ENCODE measurements around the gene SDK1. TPM values are rescaled to one million over a fixed set of nuclear protein-coding genes. Genes with fewer than 3 reads are reported as not detected.

The SDK1 gene
- total and polyA plus RNA-seq, 10 of the 15 experiments (the other 5 are each of a cell fraction or from before 2014, with no cell fraction given): 0.14 to 0.33 TPM; not detected in 8

DNA sequence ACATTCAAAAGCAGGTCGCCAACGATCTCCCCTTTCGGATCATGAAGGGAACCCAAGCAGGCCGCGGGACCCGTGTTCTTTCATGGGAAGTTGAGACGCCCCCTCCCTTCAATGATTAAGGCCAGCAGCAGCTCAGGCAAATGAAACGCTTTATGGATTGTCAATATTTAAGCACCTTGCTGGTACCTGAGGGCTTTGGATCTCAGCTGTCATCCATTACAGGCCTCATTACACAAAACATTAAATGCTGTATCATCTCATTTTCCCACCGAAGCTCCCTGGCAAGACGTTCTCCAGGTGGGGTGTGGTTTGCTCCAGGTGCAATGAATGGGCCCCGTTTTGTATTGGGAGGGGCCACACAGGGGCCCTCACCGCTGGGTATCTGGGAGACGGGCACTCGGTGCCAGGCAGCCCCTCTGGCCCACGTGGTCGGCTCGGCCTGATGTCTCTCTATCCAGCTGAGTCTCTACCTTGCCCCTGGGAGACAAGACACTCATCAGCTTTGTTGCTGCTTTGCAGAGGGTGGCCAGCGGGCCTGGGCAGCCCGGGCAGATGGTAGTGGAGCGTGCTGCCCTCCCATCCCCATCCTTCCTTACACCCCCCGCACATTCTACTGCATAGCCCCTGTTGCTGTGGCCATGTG lies 925.0 kb downstream of the SDK1 start (continued):
- TF ChIP-seq FOS (IDR thresholded peaks at IDR 0.05; ENCODE audit: borderline replicate concordance, extremely low read depth, insufficient read length) (no peak), ZNF217 (IDR thresholded peaks at IDR 0.05) (no peak), RAD51 (IDR thresholded peaks at IDR 0.05) (no peak)
- TF ChIP-seq, protein P1, sequence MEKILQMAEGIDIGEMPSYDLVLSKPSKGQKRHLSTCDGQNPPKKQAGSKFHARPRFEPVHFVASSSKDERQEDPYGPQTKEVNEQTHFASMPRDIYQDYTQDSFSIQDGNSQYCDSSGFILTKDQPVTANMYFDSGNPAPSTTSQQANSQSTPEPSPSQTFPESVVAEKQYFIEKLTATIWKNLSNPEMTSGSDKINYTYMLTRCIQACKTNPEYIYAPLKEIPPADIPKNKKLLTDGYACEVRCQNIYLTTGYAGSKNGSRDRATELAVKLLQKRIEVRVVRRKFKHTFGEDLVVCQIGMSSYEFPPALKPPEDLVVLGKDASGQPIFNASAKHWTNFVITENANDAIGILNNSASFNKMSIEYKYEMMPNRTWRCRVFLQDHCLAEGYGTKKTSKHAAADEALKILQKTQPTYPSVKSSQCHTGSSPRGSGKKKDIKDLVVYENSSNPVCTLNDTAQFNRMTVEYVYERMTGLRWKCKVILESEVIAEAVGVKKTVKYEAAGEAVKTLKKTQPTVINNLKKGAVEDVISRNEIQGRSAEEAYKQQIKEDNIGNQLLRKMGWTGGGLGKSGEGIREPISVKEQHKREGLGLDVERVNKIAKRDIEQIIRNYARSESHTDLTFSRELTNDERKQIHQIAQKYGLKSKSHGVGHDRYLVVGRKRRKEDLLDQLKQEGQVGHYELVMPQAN (conservative IDR thresholded peaks at IDR 0.05): no peak

DNA sequence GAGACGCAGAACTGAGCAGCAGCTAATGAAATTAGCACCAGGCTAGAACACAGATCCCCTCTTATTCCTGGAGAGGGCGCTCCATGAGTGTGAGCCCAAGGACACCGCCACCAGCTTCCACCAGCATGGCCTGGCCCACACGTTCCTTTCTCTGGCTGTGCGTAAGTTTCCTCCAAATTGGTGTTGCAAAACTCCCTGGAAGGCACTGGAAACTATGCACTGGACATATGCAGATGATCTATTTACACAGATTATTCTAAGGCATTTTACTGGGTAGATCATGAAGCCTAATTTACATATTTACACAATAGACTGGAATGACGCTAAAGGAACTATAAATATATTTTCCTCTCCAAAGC lies 925.5 kb downstream of the SDK1 start:
- 44% methylated on average over 6 of the region's 6 CpGs for WGBS (ENCODE audit: insufficient coverage, insufficient replicate concordance, low lambda C conversion rate, missing lambda C conversion rate)
- BruUV-seq (replicated peaks): no TSS peak

More for the DNA sequence above, 925.5 kb downstream of the SDK1 start:
- Histone ChIP-seq H3K4me3 (no peak overlapping the region), H3K4me2 (ENCODE audit: control insufficient read depth, insufficient read depth) (no peak overlapping the region), H3K36me3 (ENCODE audit: control insufficient read depth in 2 of 2, insufficient read depth in 2 of 2, low read length in 1 of 2) (no peaks in the 10 kb centered on the region), H3K4me1 (ENCODE audit: control insufficient read depth, insufficient read depth, low read length) (no peaks in the 10 kb centered on the region), H3K9ac (ENCODE audit: control insufficient read depth, insufficient read depth, low read length) (no peak overlapping the region), H3K27ac (ENCODE audit: control insufficient read depth, insufficient read depth) (no peak overlapping the region), H3K79me2 (ENCODE audit: control insufficient read depth, insufficient read depth, low read length) (no peaks in the 10 kb centered on the region), H2AFZ (ENCODE audit: control insufficient read depth, low read depth, low read length) (no peak overlapping the region), H4K20me1 (ENCODE audit: control insufficient read depth, insufficient read depth) (no peaks in the 10 kb centered on the region), H3K27me3 (replicated peaks in 1 of 2; ENCODE audit: control insufficient read depth in 2 of 2, insufficient read depth in 2 of 2, low read length in 1 of 2) (no peaks in the 10 kb centered on the region), H3K9me3 (replicated peaks; ENCODE audit: control insufficient read depth, insufficient read depth, low read length) (no peaks in the 10 kb centered on the region; the same call in 2 of the 3 replicates)
- ChIA-PET SMC1A (ENCODE audit: uncharacterized antibody, unreplicated experiment) (no interaction called here), RAD21 (ENCODE audit: unreplicated experiment) (no interaction called here), CTCF (no interaction called here), POLR2A (no interaction called here)
- ATAC-seq (no peak), DNase-seq (ENCODE audit: low read depth, low spot score) (no peak), FAIRE-seq (no peak)
- TF ChIP-seq MYB (IDR thresholded peaks at IDR 0.05; ENCODE audit: borderline replicate concordance, low read depth, low read length) (no peak), PML (IDR thresholded peaks at IDR 0.05; ENCODE audit: low read length) (no peak), RELA (IDR thresholded peaks at IDR 0.05; ENCODE audit: borderline replicate concordance, partially characterized antibody) (no peak), BCL11A (IDR thresholded peaks at IDR 0.05; ENCODE audit: low read depth, low read length) (no peak), SMARCA5 (IDR thresholded peaks at IDR 0.05) (no peak), FOXK2 (IDR thresholded peaks at IDR 0.05) (no peak), STAT1 (conservative IDR thresholded peaks at IDR 0.05) (no peak), ETV6 (conservative IDR thresholded peaks at IDR 0.05 in 1 of 2, IDR thresholded peaks at IDR 0.05 in 1 of 2; ENCODE audit: borderline replicate concordance in 1 of 2, low read depth in 1 of 2) (no peak), GATAD2B (conservative IDR thresholded peaks at IDR 0.05; ENCODE audit: low read depth) (no peak), CBX3 (IDR thresholded peaks at IDR 0.05; ENCODE audit: borderline replicate concordance, low read depth) (no peak)
- intact Hi-C loops (cut with micrococcal nuclease; ENCODE audit: unreplicated experiment): no loop called here
- in situ Hi-C loops (cut with MboI): no loop called here

Data from GM12878 (cell line).